ENCODE data around the gene ENDOV.

DNA sequence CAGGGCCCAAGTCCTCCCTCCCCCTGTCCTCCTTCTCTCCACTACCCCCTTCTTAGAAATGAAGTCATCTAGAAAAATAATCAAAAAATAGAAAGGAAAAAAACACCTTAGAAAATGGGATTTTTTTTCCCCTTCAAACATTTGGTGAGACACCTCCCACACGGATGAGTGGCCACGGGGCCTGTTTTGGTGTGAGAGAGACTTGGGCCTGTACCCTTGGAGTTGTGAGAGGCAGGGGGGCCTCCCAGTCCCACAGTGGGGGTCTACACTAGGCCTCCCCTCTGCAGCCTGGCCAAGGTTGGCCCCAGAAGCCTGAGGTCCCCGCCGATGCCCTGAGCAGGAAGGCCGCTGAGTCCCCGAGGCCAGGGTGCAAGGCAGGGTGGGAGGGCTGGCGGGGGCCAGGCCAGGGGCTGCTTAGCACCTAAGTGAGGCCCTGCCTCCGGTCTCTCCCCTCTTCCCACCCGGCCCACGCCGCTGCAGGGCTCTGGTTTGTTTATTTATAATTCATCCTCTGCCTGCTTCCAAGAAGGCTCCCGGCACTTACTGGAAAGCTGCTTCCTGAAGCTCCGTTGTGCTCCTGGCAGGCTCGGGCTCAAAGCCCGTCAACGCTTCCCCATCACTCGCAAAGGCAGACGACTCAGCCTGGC lies 35.1 kb downstream of the ENDOV start:
- TF ChIP-seq CEBPB (IDR thresholded peaks at IDR 0.05) (no peak), FOXM1 (IDR thresholded peaks at IDR 0.05; ENCODE audit: borderline replicate concordance, low read depth) (no peak), ZBTB7A (IDR thresholded peaks at IDR 0.05; ENCODE audit: low read depth) (no peak), EP300 (IDR thresholded peaks at IDR 0.05; ENCODE audit: borderline replicate concordance) (no peak), RAD21 (IDR thresholded peaks at IDR 0.05; ENCODE audit: low read depth) (no peak), TAF1 (IDR thresholded peaks at IDR 0.05; ENCODE audit: low read depth) (no peak), TCF12 (IDR thresholded peaks at IDR 0.05; ENCODE audit: low read depth) (no peak)
- TF ChIP-seq, protein P1, sequence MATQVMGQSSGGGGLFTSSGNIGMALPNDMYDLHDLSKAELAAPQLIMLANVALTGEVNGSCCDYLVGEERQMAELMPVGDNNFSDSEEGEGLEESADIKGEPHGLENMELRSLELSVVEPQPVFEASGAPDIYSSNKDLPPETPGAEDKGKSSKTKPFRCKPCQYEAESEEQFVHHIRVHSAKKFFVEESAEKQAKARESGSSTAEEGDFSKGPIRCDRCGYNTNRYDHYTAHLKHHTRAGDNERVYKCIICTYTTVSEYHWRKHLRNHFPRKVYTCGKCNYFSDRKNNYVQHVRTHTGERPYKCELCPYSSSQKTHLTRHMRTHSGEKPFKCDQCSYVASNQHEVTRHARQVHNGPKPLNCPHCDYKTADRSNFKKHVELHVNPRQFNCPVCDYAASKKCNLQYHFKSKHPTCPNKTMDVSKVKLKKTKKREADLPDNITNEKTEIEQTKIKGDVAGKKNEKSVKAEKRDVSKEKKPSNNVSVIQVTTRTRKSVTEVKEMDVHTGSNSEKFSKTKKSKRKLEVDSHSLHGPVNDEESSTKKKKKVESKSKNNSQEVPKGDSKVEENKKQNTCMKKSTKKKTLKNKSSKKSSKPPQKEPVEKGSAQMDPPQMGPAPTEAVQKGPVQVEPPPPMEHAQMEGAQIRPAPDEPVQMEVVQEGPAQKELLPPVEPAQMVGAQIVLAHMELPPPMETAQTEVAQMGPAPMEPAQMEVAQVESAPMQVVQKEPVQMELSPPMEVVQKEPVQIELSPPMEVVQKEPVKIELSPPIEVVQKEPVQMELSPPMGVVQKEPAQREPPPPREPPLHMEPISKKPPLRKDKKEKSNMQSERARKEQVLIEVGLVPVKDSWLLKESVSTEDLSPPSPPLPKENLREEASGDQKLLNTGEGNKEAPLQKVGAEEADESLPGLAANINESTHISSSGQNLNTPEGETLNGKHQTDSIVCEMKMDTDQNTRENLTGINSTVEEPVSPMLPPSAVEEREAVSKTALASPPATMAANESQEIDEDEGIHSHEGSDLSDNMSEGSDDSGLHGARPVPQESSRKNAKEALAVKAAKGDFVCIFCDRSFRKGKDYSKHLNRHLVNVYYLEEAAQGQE (IDR thresholded peaks at IDR 0.05; ENCODE audit: low read depth): no peak
- TF ChIP-seq, protein P2, sequence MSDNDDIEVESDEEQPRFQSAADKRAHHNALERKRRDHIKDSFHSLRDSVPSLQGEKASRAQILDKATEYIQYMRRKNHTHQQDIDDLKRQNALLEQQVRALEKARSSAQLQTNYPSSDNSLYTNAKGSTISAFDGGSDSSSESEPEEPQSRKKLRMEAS (IDR thresholded peaks at IDR 0.05): no peak

Data from Ishikawa (cell line).